NT2/D1 (cell line): ENCODE results near the gene COL5A3.

Experiments used
- SUZ12 ChIP-seq: IDR thresholded peaks from 2 replicates; pipeline ENCODE4 v1.6.1; 2011; ENCODE audit not compliant: insufficient read length, insufficient read depth; ENCODE audit errors: extremely low read depth
- YY1 ChIP-seq: IDR thresholded peaks from 2 replicates; pipeline ENCODE4 v1.6.1; 2011; ENCODE audit not compliant: insufficient read length, insufficient read depth
- ZNF274 ChIP-seq: IDR thresholded peaks from 2 replicates; pipeline ENCODE4 v1.6.1; 2011; ENCODE audit warnings: mild to moderate bottlenecking, low read depth, low read length

GRCh38 chr19:9945319-9945966, 64.9 kb downstream of the COL5A3 start:
- TF ChIP-seq YY1, result no peak
- no peak for TF ChIP-seq ZNF274
- TF ChIP-seq SUZ12, result no peak
